PC-9 (cell line): ENCODE measurements around the gene AP4E1.

Experiments used
- CTCF ChIP-seq: fragments of 200-600 bp; sonication (generic); conservative IDR thresholded peaks from 2 replicates; pipeline ENCODE4 v1.6.1; 2017; ENCODE audit warnings: mixed run types, antibody characterized with exemption, mild to moderate bottlenecking, moderate library complexity
- EZH2 ChIP-seq: fragments of 200-600 bp; sonication (generic); IDR thresholded peaks from 2 replicates; pipeline ENCODE4 v1.8.0; 2017; ENCODE audit warnings: antibody characterized with exemption, low read depth

DNA sequence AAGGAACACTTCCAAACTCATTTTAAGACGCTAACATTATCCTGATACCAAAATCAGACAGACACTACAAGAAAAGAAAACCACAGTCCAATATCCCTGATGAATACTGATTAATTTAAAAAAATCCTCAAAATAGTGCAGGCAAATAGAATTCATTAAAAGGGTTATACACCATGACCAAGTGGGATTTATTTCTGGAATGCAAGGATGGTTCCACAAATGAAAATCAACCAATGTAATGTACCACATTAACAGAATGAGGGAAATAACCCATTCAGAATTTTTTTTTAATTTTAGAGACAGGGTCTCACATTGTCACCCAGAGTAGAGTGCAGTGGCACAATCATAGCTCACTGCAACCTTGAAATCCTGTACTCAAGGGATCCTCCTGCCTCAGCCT, 17.3 kb upstream of the AP4E1 start:
- TF ChIP-seq CTCF = no peak
- no peak for TF ChIP-seq EZH2
